Ishikawa (cell line): ENCODE data around the gene FERMT1.

Experiments
- CEBPB ChIP-seq: IDR thresholded peaks from 2 replicates; pipeline ENCODE4 v1.6.1; 2012
- CREB1 ChIP-seq: IDR thresholded peaks from 2 replicates; pipeline ENCODE4 v1.6.1; 2012; ENCODE audit warnings: low read depth
- EGR1 ChIP-seq: IDR thresholded peaks from 2 replicates; pipeline ENCODE4 v1.6.1; 2012
- EP300 ChIP-seq: IDR thresholded peaks from 2 replicates; pipeline ENCODE4 v1.6.1; 2012; ENCODE audit warnings: borderline replicate concordance
- NFIC ChIP-seq: IDR thresholded peaks from 2 replicates; pipeline ENCODE4 v1.6.1; 2012
- RAD21 ChIP-seq: IDR thresholded peaks from 2 replicates; pipeline ENCODE4 v1.6.1; 2012; ENCODE audit warnings: low read depth
- TAF1 ChIP-seq: IDR thresholded peaks from 2 replicates; pipeline ENCODE4 v1.6.1; 2012; ENCODE audit warnings: low read depth, mild to moderate bottlenecking
- TCF12 ChIP-seq: IDR thresholded peaks from 2 replicates; pipeline ENCODE4 v1.6.1; 2012; ENCODE audit warnings: low read depth
- TEAD4 ChIP-seq: IDR thresholded peaks from 2 replicates; pipeline ENCODE4 v1.6.1; 2012
- ZBTB7A ChIP-seq: IDR thresholded peaks from 2 replicates; pipeline ENCODE4 v1.6.1; 2012; ENCODE audit warnings: low read depth
- TF ChIP-seq, protein P1 (sequence below): IDR thresholded peaks from 2 replicates; pipeline ENCODE4 v1.6.1; 2012

DNA sequence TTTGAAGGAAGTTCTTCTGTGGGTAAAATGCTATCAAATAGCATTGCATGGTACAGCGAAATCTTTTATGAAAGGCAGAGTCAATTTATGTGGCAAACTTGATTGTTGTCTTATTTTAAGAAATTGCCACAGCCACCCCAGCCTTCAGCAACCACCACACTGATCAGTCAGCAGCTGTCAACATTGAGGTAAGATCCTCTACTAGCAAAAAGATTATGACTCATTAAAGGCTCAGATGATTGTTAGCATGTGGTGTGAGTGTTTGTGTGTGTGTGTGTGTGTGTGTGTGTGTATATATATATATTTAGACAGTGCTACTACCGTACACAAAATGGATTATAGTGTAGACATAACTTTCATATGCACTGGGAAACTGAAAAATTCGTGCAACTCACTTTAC lies 96.8 kb downstream of the FERMT1 start:
- no peak for TF ChIP-seq CREB1
- no peak for TF ChIP-seq EP300
- no peak for TF ChIP-seq NFIC
- TF ChIP-seq CEBPB: no peak
- TF ChIP-seq TCF12: no peak
- no peak for TF ChIP-seq EGR1
- TF ChIP-seq TAF1: no peak
- no peak for TF ChIP-seq TEAD4
- TF ChIP-seq, protein P1, sequence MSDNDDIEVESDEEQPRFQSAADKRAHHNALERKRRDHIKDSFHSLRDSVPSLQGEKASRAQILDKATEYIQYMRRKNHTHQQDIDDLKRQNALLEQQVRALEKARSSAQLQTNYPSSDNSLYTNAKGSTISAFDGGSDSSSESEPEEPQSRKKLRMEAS: no peak
- no peak for TF ChIP-seq RAD21
- TF ChIP-seq ZBTB7A: no peak
